Esophagus muscularis mucosa (tissue), 4 donors: ENCODE results near the gene MYB. TPM values are rescaled to one million over a fixed set of nuclear protein-coding genes. Genes with fewer than 3 reads are reported as not detected.

Experiments
- DNase-seq: peaks from one replicate; pipeline ENCODE4 v3.0.0-alpha.2; 2017; ENCODE audit errors: extremely low spot score
- H3K27ac ChIP-seq, 4 donors: fragments of 200-600 bp; sonication (generic); replicated peaks in 1 of 4; 1 replicate in 3 of 4; 2 replicates in 1 of 4; pipeline ENCODE4 v1.5.1; 2016 to 2019; ENCODE audit warnings: mild to moderate bottlenecking in 1 of 4
- H3K27me3 ChIP-seq, 4 donors: fragments of 200-600 bp; sonication (generic); one replicate each; pipeline versions ENCODE4 v1.5.1 to v1.6.0; 2016 to 2019
- H3K36me3 ChIP-seq, 4 donors: fragments of 200-600 bp; sonication (generic); one replicate each; pipeline ENCODE4 v1.5.1; 2016 to 2019
- H3K4me1 ChIP-seq, 4 donors: fragments of 200-600 bp; sonication (generic); one replicate each; pipeline ENCODE4 v1.5.1; 2016 to 2019
- H3K4me3 ChIP-seq, 4 donors: fragments of 200-600 bp; sonication (generic); 1 replicate in 2 of 4; 2 replicates in 2 of 4; pipeline ENCODE4 v1.5.1; 2016 to 2019; ENCODE audit warnings: mild to moderate bottlenecking in 4 of 4, moderate library complexity in 1 of 4
- H3K9me3 ChIP-seq, 4 donors: fragments of 200-600 bp; sonication (generic); 1 replicate in 3 of 4; 2 replicates in 1 of 4; pipeline ENCODE4 v1.5.1; 2016 to 2019
- CTCF ChIP-seq, 3 experiments: fragments of 200-600 bp in 2 of 3; fragments of 450-650 bp in 1 of 3; sonication (generic) in 2 of 3; IDR thresholded peaks; one replicate each; pipeline ENCODE4 v1.5.1; 2017 to 2019; ENCODE audit warnings: antibody characterized with exemption in 3 of 3, mild to moderate bottlenecking in 2 of 3, moderate library complexity in 1 of 3
- EP300 ChIP-seq: sonication (generic); formaldehyde crosslinking; IDR thresholded peaks from one replicate; pipeline ENCODE4 v1.6.1; 2017; ENCODE audit warnings: antibody characterized with exemption
- POLR2A ChIP-seq: fragments of 450-650 bp; IDR thresholded peaks from one replicate; pipeline ENCODE4 v1.6.1; 2017; ENCODE audit warnings: antibody characterized with exemption, moderate library complexity, mild to moderate bottlenecking, low read depth
- POLR2AphosphoS5 ChIP-seq, 2 donors: sonication (generic); formaldehyde crosslinking; IDR thresholded peaks; one replicate each; pipeline ENCODE4 v1.6.1; 2017; ENCODE audit warnings: antibody characterized with exemption in 2 of 2
- WGBS: methylation state at CpG from one replicate; pipeline ENCODE4 v1.1.5; 2018; 5-methylcytosine and 5-hydroxymethylcytosine counted together
- intact Hi-C: fragments of 100-400 bp; cut with DNase I; formaldehyde crosslinking; loops from one replicate; pipeline ENCODE4 v1.15.1; 2023
- total RNA-seq, 4 donors: library from RNA; depleted of rRNA; stranded (reverse); fragments of >200 nt; gene quantifications; one replicate each; pipeline versions ENCODE4 v1.1.0 to v1.2.1, GENCODE V29; 2016

MYB gene
- total RNA-seq, 4 donors from 2014 or later: 0.29 to 0.83 (median 0.50) TPM

- DNase-seq: no peak
- peaks cover 4 to 24% (median 20%) of the 10 kb centered on the region in 4 donors for H3K27me3 ChIP-seq
- H3K4me3 ChIP-seq: no peak overlapping the region
- intact Hi-C loops: no loop called here
- WGBS: 68% methylated on average over 2 of the region's 2 CpGs
- peaks cover 24 to 37% (median 33%) of the 10 kb centered on the region in 4 donors for H3K4me1 ChIP-seq
- no peak overlapping the region for H3K27ac ChIP-seq
- TF ChIP-seq POLR2AphosphoS5 (IDR thresholded peaks at IDR 0.05) (no peak), EP300 (no peak), CTCF (IDR thresholded peaks at IDR 0.05) (no peak), POLR2A (no peak)
- H3K36me3 ChIP-seq: no peaks in the 10 kb centered on the region
- H3K9me3 ChIP-seq: no peaks in the 10 kb centered on the region
Measured at GRCh38 chr6:135179372-135179771, 1.7 kb upstream of the MYB start.

- intact Hi-C loops: no loop called here
Measured at GRCh38 chr6:135179920-135180541, 1.1 kb upstream of the MYB start.

GRCh38 chr6:135181333-135182070 lies 394 bp downstream of the MYB start:
- peaks cover 24 to 37% (median 33%) of the 10 kb centered on the region in 4 donors for H3K4me1 ChIP-seq
- peak overlapping the region; percentile 59 to 76 (median 61) for H3K4me3 ChIP-seq
- intact Hi-C loops: no loop called here
- WGBS: 0% methylated on average over 16 of the region's 62 CpGs
- H3K9me3 ChIP-seq: no peaks in the 10 kb centered on the region
- no peaks in the 10 kb centered on the region for H3K36me3 ChIP-seq
- peaks cover 4 to 45% (median 40%) of the 10 kb centered on the region in 4 donors for H3K27me3 ChIP-seq
- TF ChIP-seq POLR2AphosphoS5 (IDR thresholded peaks at IDR 0.05) (no peak), EP300 (no peak), CTCF (IDR thresholded peaks at IDR 0.05) (no peak), POLR2A (no peak)
- H3K27ac ChIP-seq: no peak overlapping the region
- DNase-seq: no peak

More at GRCh38 chr6:135179920-135180541, 1.1 kb upstream of the MYB start:
- Histone ChIP-seq H3K36me3 (no peaks in the 10 kb centered on the region), H3K9me3 (no peaks in the 10 kb centered on the region), H3K27me3 (peaks cover 4 to 31% (median 27%) of the 10 kb centered on the region in 4 donors), H3K4me1 (peaks cover 24 to 37% (median 33%) of the 10 kb centered on the region in 4 donors), H3K27ac (no peak overlapping the region), H3K4me3 (peak overlapping the region; percentile 59 to 76 (median 61))
- no peak for DNase-seq
- WGBS: 12% methylated on average over 16 of the region's 16 CpGs
- no peak for TF ChIP-seq CTCF (IDR thresholded peaks at IDR 0.05)
- no peak for TF ChIP-seq POLR2AphosphoS5 (IDR thresholded peaks at IDR 0.05)
- TF ChIP-seq EP300: no peak
- TF ChIP-seq POLR2A: no peak

GRCh38 chr6:135182071-135183001 lies 1.2 kb downstream of the MYB start:
- Histone ChIP-seq H3K36me3 (no peaks in the 10 kb centered on the region), H3K27me3 (peaks cover 4 to 54% (median 46%) of the 10 kb centered on the region in 4 donors), H3K4me1 (peaks cover 24 to 37% (median 33%) of the 10 kb centered on the region in 4 donors), H3K4me3 (peak overlapping the region; percentile 59 to 76 (median 61)), H3K27ac (no peak overlapping the region), H3K9me3 (no peaks in the 10 kb centered on the region)
- DNase-seq: no peak
- intact Hi-C loops: no loop called here
- TF ChIP-seq POLR2AphosphoS5 (IDR thresholded peaks at IDR 0.05): no peak
- TF ChIP-seq POLR2A: no peak
- no peak for TF ChIP-seq EP300
- TF ChIP-seq CTCF (IDR thresholded peaks at IDR 0.05): no peak
- 3% methylated on average over 27 of the region's 78 CpGs for WGBS
